Erythroblast (primary cell): ENCODE measurements around the gene HTR7.
"Not testable (repeated sequence)": the region's sequence is repeated elsewhere in the genome, so short reads cannot be mapped to it uniquely, and the experiment has no call there.

Experiments used
- DNase-seq, 2 experiments: peaks; one replicate each; lab custom pipeline; 2025; lab: John Stamatoyannopoulos, UW
- GATA1 ChIP-seq: IDR thresholded peaks from 2 replicates; pipeline ENCODE4 v1.6.1; 2011; ENCODE audit warnings: low read depth, mild to moderate bottlenecking, control low read depth, low read length, moderate library complexity
- POLR2A ChIP-seq: IDR thresholded peaks from 2 replicates; pipeline ENCODE4 v1.6.1; 2011; ENCODE audit warnings: mild to moderate bottlenecking, low read length

HTR7 gene

DNA sequence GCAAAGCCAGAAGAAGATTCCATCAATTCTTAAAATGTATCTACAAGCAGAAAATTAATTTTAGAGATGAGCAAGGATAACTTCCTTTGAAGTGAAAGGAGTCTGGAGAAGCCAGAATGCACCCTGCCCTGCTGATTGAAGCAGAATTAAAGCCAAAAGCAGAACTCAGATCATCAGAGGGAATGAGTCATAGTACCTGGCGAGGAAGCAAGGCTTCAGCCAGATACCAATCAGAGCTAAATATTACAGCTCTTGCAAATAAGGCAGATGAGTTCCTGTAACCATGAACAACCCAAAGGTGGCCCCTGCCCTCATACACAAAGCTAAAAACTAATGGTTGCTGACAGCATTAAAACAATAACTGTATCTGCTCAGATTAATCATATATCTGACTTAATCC is 10.4 kb downstream of the HTR7 start:
- DNase-seq, result no peak
- TF ChIP-seq GATA1 (no peak), POLR2A (no peak)

GRCh38 chr10:90846746-90847145 is 11.1 kb downstream of the HTR7 start:
- DNase-seq, result no peak
- no peak for TF ChIP-seq GATA1

DNA sequence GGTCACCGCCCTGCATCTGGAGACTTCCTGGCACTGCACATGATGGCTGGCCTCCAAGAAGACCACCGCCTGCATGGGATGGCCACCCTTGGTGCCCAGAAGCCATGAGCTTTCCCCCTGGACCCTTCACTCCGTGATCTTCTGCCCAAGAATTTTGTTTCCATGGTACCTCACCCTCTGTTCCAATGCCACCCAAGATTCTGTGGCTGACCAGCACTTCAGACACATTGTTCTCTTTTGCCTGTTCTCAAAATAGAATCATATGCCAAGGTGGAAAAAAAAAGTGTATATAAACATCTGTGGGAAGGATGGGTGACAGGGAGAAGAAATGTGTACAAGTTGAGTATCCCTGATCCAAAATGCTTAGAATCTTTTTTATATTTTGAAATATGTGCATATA is 12.1 kb downstream of the HTR7 start:
- TF ChIP-seq POLR2A (no peak), GATA1 (no peak)
- no peak for DNase-seq

DNA sequence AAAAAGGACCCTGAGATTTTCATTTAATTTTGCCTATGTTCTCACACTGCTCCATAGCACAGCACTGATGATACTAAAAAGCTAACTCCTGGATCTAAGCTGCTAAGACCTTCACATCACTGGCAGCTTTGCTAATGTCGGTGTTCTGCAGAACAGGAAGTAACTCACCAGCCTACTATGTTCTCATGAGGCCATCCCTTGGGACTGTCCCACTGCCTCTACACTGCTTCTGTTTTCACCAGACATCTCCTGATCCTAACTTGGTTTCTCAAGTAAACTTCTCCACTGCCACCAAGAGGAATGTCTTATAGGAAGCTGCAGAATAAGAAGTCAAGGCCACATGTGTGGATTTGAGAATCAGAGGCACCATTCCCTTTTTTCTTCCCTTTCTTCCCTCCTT is 15.1 kb downstream of the HTR7 start:
- TF ChIP-seq GATA1 (no peak), POLR2A (no peak)
- DNase-seq, result no peak

GRCh38 chr10:90837486-90837885 is 20.4 kb downstream of the HTR7 start:
- TF ChIP-seq GATA1 (no peak), POLR2A (no peak)
- no peak for DNase-seq

DNA sequence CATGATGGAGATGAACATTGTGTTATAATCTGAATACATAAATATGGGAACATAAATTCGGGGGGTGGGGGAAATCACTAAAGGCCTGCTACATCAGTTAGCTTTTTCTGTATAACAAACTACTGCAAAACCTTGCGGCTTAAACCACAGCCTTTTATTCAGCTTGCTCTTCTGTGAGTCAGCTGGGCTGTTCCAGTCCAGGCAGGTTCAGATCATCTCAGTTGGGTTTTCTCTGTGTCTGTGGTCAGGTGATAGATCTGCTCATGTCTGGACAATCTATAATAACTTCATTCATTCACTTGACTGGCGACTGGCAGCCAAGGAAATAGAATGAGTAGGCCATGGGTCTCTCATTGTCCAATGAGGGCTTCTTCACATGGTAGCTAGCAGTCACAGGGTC is 23.5 kb downstream of the HTR7 start:
- TF ChIP-seq POLR2A (no peak), GATA1 (no peak)
- no peak for DNase-seq

DNA sequence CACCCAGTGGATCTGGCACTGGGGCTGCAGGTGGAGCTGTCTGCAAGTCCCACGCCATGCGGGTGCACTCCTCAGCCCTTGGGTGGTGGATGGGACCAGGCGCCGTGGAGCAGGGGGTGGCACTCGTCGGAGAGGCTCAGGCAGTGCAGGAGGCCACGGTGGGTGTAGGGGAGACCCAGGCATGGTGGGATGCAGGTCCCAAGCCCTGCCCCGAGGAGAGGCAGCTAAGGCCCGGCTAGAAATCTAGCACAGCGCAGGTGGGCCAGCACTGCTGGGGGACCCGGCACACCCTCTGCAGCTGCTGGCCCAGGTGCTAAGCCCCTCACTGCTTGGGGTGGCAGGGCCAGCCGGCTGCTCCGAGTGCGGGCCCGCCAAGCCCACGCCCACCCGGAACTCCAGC is 25.7 kb downstream of the HTR7 start:
- TF ChIP-seq GATA1 (no peak), POLR2A (no peak)
- no peak for DNase-seq

DNA sequence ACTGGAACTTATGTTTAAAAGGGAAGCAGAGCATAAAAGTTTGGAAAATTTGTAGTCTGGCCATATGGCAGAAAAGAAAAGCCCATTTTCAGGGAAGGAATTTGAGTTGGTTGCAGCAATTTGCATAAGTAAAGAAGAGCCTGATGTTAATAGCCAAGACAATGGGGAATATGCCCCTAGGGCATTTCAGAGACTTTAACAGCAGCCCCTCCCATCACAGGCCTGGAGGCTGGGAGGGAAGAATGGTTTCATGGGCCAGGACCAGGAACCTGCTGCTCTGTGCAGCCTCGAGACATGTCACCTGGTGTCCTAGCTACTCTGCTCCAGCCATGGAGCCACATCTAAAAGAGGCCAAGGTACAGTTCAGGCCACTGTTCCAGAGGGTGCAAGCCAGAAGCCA is 35.3 kb downstream of the HTR7 start:
- DNase-seq, result no peak
- TF ChIP-seq GATA1 (no peak), POLR2A (no peak)

DNA sequence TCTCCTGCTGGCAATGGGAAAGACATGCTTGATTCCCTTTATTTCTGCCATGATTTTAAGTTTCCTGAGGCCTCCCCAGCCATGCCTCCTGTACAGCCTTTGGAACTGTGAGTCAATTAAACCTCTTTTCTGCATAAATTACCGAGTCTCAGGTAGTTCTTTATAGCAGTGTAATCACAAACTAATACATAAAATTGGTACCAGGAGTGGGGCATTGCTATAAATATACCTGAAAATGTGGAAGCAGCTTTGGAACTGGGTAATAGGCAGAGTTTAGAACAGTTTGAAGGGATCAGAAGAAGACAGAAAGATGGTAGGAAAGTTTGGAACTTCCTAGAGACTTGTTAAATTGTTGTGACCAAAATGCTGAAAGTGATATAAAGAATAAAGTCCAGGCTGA is 36.0 kb downstream of the HTR7 start:
- not testable (repeated sequence) for DNase-seq

DNA sequence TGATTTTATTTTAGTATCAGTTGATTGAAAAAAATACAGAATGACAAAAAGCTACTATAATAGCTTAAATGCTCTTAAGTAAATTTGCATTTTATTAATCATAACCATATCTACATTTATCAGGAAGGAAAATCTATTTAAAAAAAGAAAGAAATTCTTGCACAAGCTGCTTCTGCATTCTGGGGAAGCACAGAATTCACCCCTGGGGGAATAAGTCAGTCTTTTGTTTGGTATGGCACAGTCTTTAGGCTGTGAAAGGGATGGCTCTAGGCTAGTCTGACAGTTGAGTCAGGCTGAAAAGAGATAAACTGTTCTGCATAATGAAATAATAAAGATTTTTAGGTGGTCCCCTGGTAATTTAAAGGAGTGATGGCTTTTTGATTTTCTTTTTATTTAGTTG is 37.9 kb downstream of the HTR7 start:
- DNase-seq, result no peak
- no peak for TF ChIP-seq POLR2A
- TF ChIP-seq GATA1, result no peak

GRCh38 chr10:90818736-90819135 is 39.1 kb downstream of the HTR7 start:
- no peak for DNase-seq

GRCh38 chr10:90817128-90817889 is 40.5 kb downstream of the HTR7 start:
- DNase-seq, result no peak
- TF ChIP-seq POLR2A, result no peak
- TF ChIP-seq GATA1, result no peak

More at GRCh38 chr10:90818736-90819135, 39.1 kb downstream of the HTR7 start:
- TF ChIP-seq POLR2A (no peak), GATA1 (no peak)

DNA sequence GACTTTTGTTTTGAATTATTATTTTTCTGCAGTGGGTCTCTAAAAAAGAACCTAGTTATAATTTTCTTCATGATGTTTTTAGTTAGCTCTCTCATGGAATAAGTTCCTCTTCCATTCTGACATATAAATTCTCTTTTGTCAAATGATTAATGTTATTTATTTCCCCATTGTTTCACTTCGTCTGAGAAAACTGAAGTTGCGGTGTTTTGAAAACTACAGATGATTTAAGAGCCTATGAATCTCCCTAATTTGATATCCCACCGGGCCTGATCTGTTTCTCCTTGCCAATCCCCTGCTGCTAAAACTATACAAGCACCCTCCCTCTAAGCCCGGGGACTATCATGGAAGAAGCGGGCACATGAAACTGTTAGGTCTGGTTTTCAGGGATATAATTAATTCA is 41.4 kb downstream of the HTR7 start:
- TF ChIP-seq POLR2A (no peak), GATA1 (no peak)
- DNase-seq, result no peak

DNA sequence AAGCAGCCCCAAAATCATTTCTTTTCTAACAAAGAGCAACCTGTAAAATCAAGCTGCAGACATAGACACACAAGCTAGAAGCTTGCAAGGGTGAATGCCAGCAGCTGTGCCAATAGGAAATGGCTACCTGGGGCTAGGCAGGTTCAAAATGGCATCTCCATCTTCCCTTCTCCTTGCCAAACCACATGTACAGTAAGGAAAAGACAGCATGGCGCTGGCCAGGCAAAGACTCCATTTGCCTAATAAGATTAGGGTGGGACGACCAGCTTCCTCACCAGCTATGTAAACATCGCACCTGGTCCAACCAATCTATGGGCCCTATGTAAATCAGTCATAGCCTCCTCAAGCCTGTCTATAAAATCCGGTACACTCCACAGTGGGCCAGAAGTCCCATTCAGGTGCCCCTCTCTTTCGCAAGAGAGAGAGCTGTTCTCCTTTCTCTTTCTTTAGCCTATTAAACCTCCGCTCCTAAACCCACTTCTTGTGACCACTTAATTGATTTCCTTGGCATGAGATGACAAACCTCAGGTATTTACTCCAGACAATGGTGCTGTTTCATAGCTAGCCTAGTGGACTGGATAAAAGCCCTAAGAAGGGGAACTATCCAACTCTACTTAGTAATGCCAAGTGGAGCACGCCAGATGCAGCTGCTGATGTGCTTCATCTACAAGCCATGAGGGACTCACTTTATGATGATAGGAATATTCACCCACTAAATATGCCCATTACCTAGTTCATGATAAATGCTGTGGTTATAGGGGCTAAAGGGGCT is 44.1 kb downstream of the HTR7 start:
- DNase-seq, result no peak
- TF ChIP-seq GATA1 (no peak), POLR2A (no peak)

DNA sequence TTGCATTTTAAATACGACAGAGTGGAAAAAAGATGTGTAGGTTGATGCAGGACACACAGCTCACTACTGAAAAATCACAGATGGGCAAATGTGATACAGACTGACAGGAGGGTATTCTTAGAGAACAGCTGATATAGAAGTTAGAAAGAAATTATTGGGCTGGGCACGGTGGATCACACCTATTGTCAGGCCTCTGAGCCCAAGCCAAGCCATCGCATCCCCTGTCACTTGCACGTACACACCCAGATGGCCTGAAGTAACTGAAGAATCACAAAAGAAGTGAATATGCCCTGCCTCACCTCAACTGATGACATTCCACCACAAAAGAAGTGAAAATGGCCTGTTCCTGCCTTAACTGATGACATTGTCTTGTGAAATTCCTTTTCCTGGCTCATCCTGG is 50.7 kb downstream of the HTR7 start:
- DNase-seq, result not testable (repeated sequence)
